NCI-H1105 (cell line): ENCODE results near the gene PYDC1.
"Not testable (repeated sequence)": the region's sequence is repeated elsewhere in the genome, so short reads cannot be mapped to it uniquely, and the experiment has no call there.

ENCODE experiments used
- DNase-seq: peaks from one replicate; lab custom pipeline; 2025; lab: John Stamatoyannopoulos, UW

The PYDC1 gene

GRCh38 chr16:31216422-31217135 lies at the start of gene PYDC1:
Gene PYDC1, minus strand, starts transcription at chr16:31217135. Its CDS starts 107 bp downstream, at chr16:31217028.
- no peak for DNase-seq

- no peak for DNase-seq
These were observed 48.7 kb upstream of the PYDC1 start for GRCh38 chr16:31265329-31266245.

GRCh38 chr16:31262084-31262483 lies 45.1 kb upstream of the PYDC1 start:
- no peak for DNase-seq

- no peak for DNase-seq
These were observed 43.4 kb upstream of the PYDC1 start for GRCh38 chr16:31260136-31260931.

- DNase-seq: no peak
These were observed 41.4 kb upstream of the PYDC1 start for GRCh38 chr16:31258366-31258765.

GRCh38 chr16:31256466-31256865 lies 39.5 kb upstream of the PYDC1 start:
- no peak for DNase-seq

GRCh38 chr16:31253642-31254045 lies 36.7 kb upstream of the PYDC1 start:
- no peak for DNase-seq

- DNase-seq: no peak
These were observed 34.5 kb upstream of the PYDC1 start for GRCh38 chr16:31251435-31251834.

GRCh38 chr16:31250782-31251384 lies 33.9 kb upstream of the PYDC1 start:
- no peak for DNase-seq

- no peak for DNase-seq
These were observed 31.4 kb upstream of the PYDC1 start for GRCh38 chr16:31248344-31248743.

- DNase-seq: no peak
These were observed 29.4 kb upstream of the PYDC1 start for GRCh38 chr16:31246296-31246695.

- not testable (repeated sequence) for DNase-seq
These were observed 28.7 kb upstream of the PYDC1 start for GRCh38 chr16:31245598-31245997.

GRCh38 chr16:31243734-31244670 lies 27.1 kb upstream of the PYDC1 start:
- no peak for DNase-seq

GRCh38 chr16:31242206-31242605 lies 25.3 kb upstream of the PYDC1 start:
- no peak for DNase-seq

GRCh38 chr16:31238041-31238440 lies 21.1 kb upstream of the PYDC1 start:
- no peak for DNase-seq

GRCh38 chr16:31229501-31229900 lies 12.6 kb upstream of the PYDC1 start:
- DNase-seq: no peak

- DNase-seq: no peak
These were observed 11.3 kb upstream of the PYDC1 start for GRCh38 chr16:31228206-31228605.

- no peak for DNase-seq
These were observed 8.3 kb upstream of the PYDC1 start for GRCh38 chr16:31225193-31225592.

- no peak for DNase-seq
These were observed 7.4 kb upstream of the PYDC1 start for GRCh38 chr16:31224092-31224955.

GRCh38 chr16:31223044-31223443 lies 6.1 kb upstream of the PYDC1 start:
- DNase-seq: no peak
